ENCODE data around the gene HSF5. TPM values are rescaled to one million over a fixed set of nuclear protein-coding genes. Genes with fewer than 3 reads are reported as not detected.

The HSF5 gene
- total RNA-seq, 4 donors from 2014 or later = not detected

DNA sequence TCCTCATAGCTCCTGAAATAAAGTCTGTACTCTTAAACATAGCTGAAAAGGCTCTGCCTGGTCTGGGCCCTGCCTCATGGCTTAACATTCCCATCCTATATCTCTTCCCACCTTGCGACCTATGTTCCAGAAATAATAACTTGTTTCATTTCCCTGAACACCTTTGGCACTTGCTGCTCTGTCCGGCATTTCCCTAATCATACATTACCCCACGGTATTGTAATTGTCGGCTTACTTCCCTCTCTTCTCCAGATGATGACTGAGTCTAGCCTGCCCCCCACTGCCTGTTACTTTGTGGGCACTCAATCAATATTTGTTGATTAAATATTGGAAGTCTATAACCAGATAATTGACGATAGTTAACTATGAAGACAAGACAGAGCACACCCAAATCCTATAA lies 113.0 kb downstream of the HSF5 start:
- no peak overlapping the region for H3K27ac ChIP-seq
- H3K36me3 ChIP-seq = no peaks in the 10 kb centered on the region
- TF ChIP-seq POLR2A (IDR thresholded peaks at IDR 0.05) = no peak
- TF ChIP-seq, protein P1, sequence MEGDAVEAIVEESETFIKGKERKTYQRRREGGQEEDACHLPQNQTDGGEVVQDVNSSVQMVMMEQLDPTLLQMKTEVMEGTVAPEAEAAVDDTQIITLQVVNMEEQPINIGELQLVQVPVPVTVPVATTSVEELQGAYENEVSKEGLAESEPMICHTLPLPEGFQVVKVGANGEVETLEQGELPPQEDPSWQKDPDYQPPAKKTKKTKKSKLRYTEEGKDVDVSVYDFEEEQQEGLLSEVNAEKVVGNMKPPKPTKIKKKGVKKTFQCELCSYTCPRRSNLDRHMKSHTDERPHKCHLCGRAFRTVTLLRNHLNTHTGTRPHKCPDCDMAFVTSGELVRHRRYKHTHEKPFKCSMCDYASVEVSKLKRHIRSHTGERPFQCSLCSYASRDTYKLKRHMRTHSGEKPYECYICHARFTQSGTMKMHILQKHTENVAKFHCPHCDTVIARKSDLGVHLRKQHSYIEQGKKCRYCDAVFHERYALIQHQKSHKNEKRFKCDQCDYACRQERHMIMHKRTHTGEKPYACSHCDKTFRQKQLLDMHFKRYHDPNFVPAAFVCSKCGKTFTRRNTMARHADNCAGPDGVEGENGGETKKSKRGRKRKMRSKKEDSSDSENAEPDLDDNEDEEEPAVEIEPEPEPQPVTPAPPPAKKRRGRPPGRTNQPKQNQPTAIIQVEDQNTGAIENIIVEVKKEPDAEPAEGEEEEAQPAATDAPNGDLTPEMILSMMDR (IDR thresholded peaks at IDR 0.05 in 4 of 5, conservative IDR thresholded peaks at IDR 0.05 in 1 of 5) = no peak
- intact Hi-C loops (cut with DNase I; ENCODE audit: low total_unique reads) (no loop called here), in situ Hi-C loops (cut with MboI; ENCODE audit: low sequenced_read_pairs in 4 of 4) (no loop called here)
- no peaks in the 10 kb centered on the region for H3K27me3 ChIP-seq
- H3K4me3 ChIP-seq = no peak overlapping the region
- ATAC-seq = no peak
- H3K4me1 ChIP-seq = no peaks in the 10 kb centered on the region
- H3K9me3 ChIP-seq = no peaks in the 10 kb centered on the region
- DNase-seq = no peak

DNA sequence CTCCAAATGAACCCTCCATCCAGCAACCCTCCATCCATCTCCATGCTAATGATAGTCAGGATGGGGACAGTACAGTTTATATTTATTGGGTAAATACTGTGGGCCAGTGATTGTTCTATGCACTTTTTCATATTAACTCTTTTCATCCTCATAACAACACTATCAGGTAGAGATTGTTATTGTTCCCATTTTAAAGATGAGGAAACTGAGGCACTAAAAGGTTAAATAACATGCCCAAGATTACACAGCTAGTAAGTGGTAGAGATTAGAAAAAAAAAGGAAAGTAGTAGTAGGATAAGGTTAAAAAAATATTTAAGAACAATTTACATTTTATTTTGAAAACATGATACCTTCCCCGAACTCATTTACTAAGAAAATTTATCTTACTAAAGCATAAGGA lies 114.3 kb downstream of the HSF5 start:
- TF ChIP-seq, protein P1 (IDR thresholded peaks at IDR 0.05 in 4 of 5, conservative IDR thresholded peaks at IDR 0.05 in 1 of 5) = no peak
- TF ChIP-seq POLR2A (IDR thresholded peaks at IDR 0.05) = no peak
- in situ Hi-C loops (cut with MboI; ENCODE audit: low sequenced_read_pairs in 4 of 4) = no loop called here
- Histone ChIP-seq H3K27ac (no peak overlapping the region), H3K4me1 (no peaks in the 10 kb centered on the region), H3K9me3 (no peaks in the 10 kb centered on the region), H3K27me3 (no peaks in the 10 kb centered on the region), H3K36me3 (no peaks in the 10 kb centered on the region), H3K4me3 (no peak overlapping the region)
- intact Hi-C loops (cut with DNase I; ENCODE audit: low total_unique reads) = no loop called here
- DNase-seq (no peak), ATAC-seq (no peak)

DNA sequence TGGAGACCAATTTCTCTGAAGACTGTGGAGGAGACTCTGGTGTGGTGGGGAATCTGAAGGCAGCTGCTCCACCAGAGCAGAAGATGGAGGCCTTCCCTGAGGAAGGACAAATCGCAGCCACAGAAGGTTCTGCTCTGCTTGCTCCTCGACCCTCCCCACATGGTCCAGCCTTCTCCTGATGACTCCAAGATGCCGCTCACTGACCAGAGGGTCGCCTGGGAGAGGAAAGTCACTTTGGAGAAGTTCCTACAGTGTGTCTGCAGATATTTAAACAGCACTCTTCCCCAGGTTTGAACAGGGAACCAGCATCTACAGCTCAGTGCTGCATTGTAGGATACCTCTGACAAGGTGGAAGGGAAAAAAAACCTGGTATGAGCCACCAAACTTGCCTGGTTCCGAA lies 115.2 kb downstream of the HSF5 start:
- DNase-seq (no peak), ATAC-seq (no peak)
- Histone ChIP-seq H3K27me3 (no peaks in the 10 kb centered on the region), H3K9me3 (no peaks in the 10 kb centered on the region), H3K4me1 (no peaks in the 10 kb centered on the region), H3K27ac (no peak overlapping the region), H3K4me3 (no peak overlapping the region), H3K36me3 (no peaks in the 10 kb centered on the region)
- in situ Hi-C loops (cut with MboI; ENCODE audit: low sequenced_read_pairs in 4 of 4) = no loop called here
- intact Hi-C loops (cut with DNase I; ENCODE audit: low total_unique reads) = no loop called here
- TF ChIP-seq, protein P1 (IDR thresholded peaks at IDR 0.05 in 4 of 5, conservative IDR thresholded peaks at IDR 0.05 in 1 of 5) = no peak
- TF ChIP-seq POLR2A (IDR thresholded peaks at IDR 0.05) = no peak

DNA sequence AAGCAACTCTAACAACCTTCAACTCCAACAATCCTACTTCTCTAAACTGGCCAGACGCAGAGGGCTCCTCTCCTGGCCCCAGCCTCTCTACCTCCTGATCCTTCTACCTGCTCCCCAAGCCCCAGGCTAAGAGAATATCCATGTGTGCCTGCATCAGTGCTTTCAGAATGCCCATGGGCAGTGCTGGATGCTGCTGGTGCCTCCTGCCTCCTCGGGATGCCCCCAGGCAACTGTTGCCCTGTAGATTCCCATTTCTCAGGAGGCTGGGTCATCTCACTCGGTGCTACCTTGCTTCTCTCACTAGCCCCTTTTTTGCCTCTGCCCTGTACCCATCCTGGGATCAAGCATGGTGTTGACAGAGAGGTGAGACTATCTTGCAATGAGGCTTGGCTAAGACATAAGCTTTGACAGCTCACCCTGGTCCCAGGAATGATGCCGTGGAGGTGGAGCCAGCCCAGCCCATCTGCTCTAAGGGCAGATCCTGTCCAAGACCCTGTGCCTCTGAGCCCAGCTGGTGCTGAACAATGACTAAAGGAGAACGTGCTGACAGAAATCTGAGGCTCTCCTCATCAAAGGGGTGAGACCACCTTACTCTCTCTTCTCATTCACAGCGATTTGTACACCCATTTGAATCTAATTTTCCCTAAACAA lies 116.8 kb downstream of the HSF5 start:
- Histone ChIP-seq H3K27me3 (no peaks in the 10 kb centered on the region), H3K4me3 (no peak overlapping the region), H3K4me1 (no peaks in the 10 kb centered on the region), H3K27ac (no peak overlapping the region), H3K36me3 (no peaks in the 10 kb centered on the region), H3K9me3 (no peaks in the 10 kb centered on the region)
- in situ Hi-C loops (cut with MboI; ENCODE audit: low sequenced_read_pairs in 4 of 4) = no loop called here
- TF ChIP-seq POLR2A (IDR thresholded peaks at IDR 0.05) = no peak
- intact Hi-C loops (cut with DNase I; ENCODE audit: low total_unique reads) = no loop called here
- no peak for ATAC-seq
- no peak for DNase-seq

DNA sequence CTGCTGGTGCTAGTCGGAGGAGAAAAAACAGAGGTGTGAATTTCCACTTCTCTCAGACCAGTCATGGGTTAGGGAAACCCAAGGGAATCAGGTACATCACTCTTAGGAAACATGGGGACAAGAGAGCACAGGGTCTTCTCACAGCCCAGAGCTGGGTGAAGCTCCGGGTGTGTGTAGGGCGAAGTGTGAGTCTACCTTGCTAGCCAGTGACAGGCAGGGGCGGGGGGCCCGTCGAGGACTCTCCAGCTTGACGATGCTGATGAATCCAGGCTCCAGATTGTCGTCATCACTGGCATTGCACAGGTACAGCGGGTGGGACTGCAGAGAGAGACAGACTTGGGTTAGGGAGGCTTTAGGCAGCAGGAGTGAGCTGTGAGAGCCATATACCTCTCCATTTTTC lies 117.5 kb downstream of the HSF5 start:
- TF ChIP-seq, protein P1 (IDR thresholded peaks at IDR 0.05 in 4 of 5, conservative IDR thresholded peaks at IDR 0.05 in 1 of 5) = no peak
- TF ChIP-seq POLR2A (IDR thresholded peaks at IDR 0.05) = no peak
- ATAC-seq = no peak
- Histone ChIP-seq H3K4me3 (no peak overlapping the region), H3K4me1 (no peaks in the 10 kb centered on the region), H3K27me3 (no peaks in the 10 kb centered on the region), H3K36me3 (no peaks in the 10 kb centered on the region), H3K27ac (no peak overlapping the region), H3K9me3 (no peaks in the 10 kb centered on the region)
- DNase-seq = no peak
- intact Hi-C loops (cut with DNase I; ENCODE audit: low total_unique reads) (no loop called here), in situ Hi-C loops (cut with MboI; ENCODE audit: low sequenced_read_pairs in 4 of 4) (no loop called here)
